Measurements from ENCODE around the gene PREPL. TPM values are rescaled to one million over a fixed set of nuclear protein-coding genes. Genes with fewer than 3 reads are reported as not detected.
"Not testable (repeated sequence)": the region's sequence is repeated elsewhere in the genome, so short reads cannot be mapped to it uniquely, and the experiment has no call there.

Gene PREPL
- total and polyA plus RNA-seq, 10 of the 15 experiments (the other 5 are each of a cell fraction or from before 2014, with no cell fraction given), result 9.2 to 43.0 (median 20.4) TPM

DNA sequence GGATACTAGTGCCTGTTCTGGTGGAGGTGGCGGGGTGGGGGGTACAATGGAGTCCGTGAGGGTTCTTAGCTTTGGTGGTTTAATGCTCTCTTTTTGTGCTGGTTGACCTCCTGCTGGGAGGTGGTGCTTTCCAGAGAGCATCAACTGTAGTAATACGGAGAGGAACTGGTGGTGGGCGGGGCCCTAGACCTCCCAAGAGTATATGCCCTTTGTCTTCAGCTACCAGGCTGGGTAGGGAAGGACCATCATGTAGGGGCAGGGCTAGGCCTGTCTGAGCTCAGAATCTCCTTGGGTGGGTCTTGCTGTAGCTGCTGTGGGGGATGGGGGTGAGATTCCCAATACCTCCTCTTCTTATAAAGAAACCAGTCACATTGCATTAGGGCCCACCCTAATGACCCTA, 27.6 kb upstream of the PREPL start:
- CTCF ChIA-PET, result interaction anchor here (0.7 to 9.5 kb wide), 14 partner anchors 9 to 584 kb away, joined by 3 to 161 read pairs (median 4); partner anchors contain the start of genes CAMKMT and PREPL
- Histone ChIP-seq H3K27me3 (replicated peaks in 1 of 2; ENCODE audit: control insufficient read depth in 2 of 2, insufficient read depth in 2 of 2, low read length in 1 of 2) (no peaks in the 10 kb centered on the region), H3K9me3 (replicated peaks; ENCODE audit: control insufficient read depth, insufficient read depth, low read length) (no peaks in the 10 kb centered on the region; the same call in 2 of the 3 replicates), H3K4me2 (ENCODE audit: control insufficient read depth, insufficient read depth) (no peak overlapping the region), H3K4me1 (ENCODE audit: control insufficient read depth, insufficient read depth, low read length) (no peaks in the 10 kb centered on the region), H3K79me2 (ENCODE audit: control insufficient read depth, insufficient read depth, low read length) (no peaks in the 10 kb centered on the region), H3K9ac (ENCODE audit: control insufficient read depth, insufficient read depth, low read length) (no peak overlapping the region), H3K4me3 (no peak overlapping the region), H3K27ac (ENCODE audit: control insufficient read depth, insufficient read depth) (no peak overlapping the region), H2AFZ (ENCODE audit: control insufficient read depth, low read depth, low read length) (no peak overlapping the region), H4K20me1 (ENCODE audit: control insufficient read depth, insufficient read depth) (no peaks in the 10 kb centered on the region), H3K36me3 (ENCODE audit: control insufficient read depth in 2 of 2, insufficient read depth in 2 of 2, low read length in 1 of 2) (no peaks in the 10 kb centered on the region)
- DNase-seq (ENCODE audit: low read depth, low spot score), result no peak
- RAD21 ChIA-PET (ENCODE audit: unreplicated experiment), result interaction anchor here (0.8 kb wide), 1 partner anchor 278 kb away, joined by 3 read pairs; no protein-coding TSS in a partner anchor
- 5% methylated on average over 4 of the region's 4 CpGs for WGBS (ENCODE audit: insufficient coverage, insufficient replicate concordance, low lambda C conversion rate, missing lambda C conversion rate)
- FAIRE-seq, result no peak
- intact Hi-C loops (cut with micrococcal nuclease; ENCODE audit: unreplicated experiment), result no loop called here
- in situ Hi-C loops (cut with MboI), result no loop called here
- BruUV-seq (replicated peaks), result no TSS peak
- SMC1A ChIA-PET (ENCODE audit: uncharacterized antibody, unreplicated experiment), result interaction anchor here (0.6 to 2.5 kb wide), 9 partner anchors 8 to 147 kb away, joined by 3 to 6 read pairs (median 4); partner anchors contain the start of gene CAMKMT
- peak; percentile 61 for ATAC-seq
- POLR2A ChIA-PET, result interaction anchor here (0.6 to 1.7 kb wide), 2 partner anchors 26 to 27 kb away, joined by 3 to 4 read pairs; partner anchors contain the start of genes CAMKMT and PREPL
- TF ChIP-seq POLR2AphosphoS2 (IDR thresholded peaks at IDR 0.05; ENCODE audit: low read depth, low read length), result no peak
- no peak for TF ChIP-seq EZH2 (IDR thresholded peaks at IDR 0.05; ENCODE audit: borderline replicate concordance, control insufficient read depth, low read depth, low read length)
- no peak for TF ChIP-seq E4F1 (IDR thresholded peaks at IDR 0.05; ENCODE audit: borderline replicate concordance, partially characterized antibody)

GRCh38 chr2:44385226-44385625, 23.9 kb upstream of the PREPL start:
- H4K20me1 ChIP-seq (ENCODE audit: control insufficient read depth, insufficient read depth); intact Hi-C loops (cut with micrococcal nuclease; ENCODE audit: unreplicated experiment); H3K4me2 ChIP-seq (ENCODE audit: control insufficient read depth, insufficient read depth); H3K9ac ChIP-seq (ENCODE audit: control insufficient read depth, insufficient read depth, low read length); H3K9me3 ChIP-seq (replicated peaks; ENCODE audit: control insufficient read depth, insufficient read depth, low read length); H3K4me3 ChIP-seq; ATAC-seq; RAD21 ChIA-PET (ENCODE audit: unreplicated experiment); DNase-seq (ENCODE audit: low read depth, low spot score); SMC1A ChIA-PET (ENCODE audit: uncharacterized antibody, unreplicated experiment); in situ Hi-C loops (cut with MboI); H3K27me3 ChIP-seq (replicated peaks in 1 of 2; ENCODE audit: control insufficient read depth in 2 of 2, insufficient read depth in 2 of 2, low read length in 1 of 2); H3K79me2 ChIP-seq (ENCODE audit: control insufficient read depth, insufficient read depth, low read length); POLR2A ChIA-PET; BruUV-seq (replicated peaks); H3K27ac ChIP-seq (ENCODE audit: control insufficient read depth, insufficient read depth); H3K36me3 ChIP-seq (ENCODE audit: control insufficient read depth in 2 of 2, insufficient read depth in 2 of 2, low read length in 1 of 2); H3K4me1 ChIP-seq (ENCODE audit: control insufficient read depth, insufficient read depth, low read length); FAIRE-seq; H2AFZ ChIP-seq (ENCODE audit: control insufficient read depth, low read depth, low read length): not testable (repeated sequence)
- WGBS (ENCODE audit: insufficient coverage, insufficient replicate concordance, low lambda C conversion rate, missing lambda C conversion rate), result 50% methylated on average over 2 of the region's 2 CpGs
- CTCF ChIA-PET, result interaction anchor here (0.9 to 1.3 kb wide), 2 partner anchors 8 to 323 kb away, joined by 3 to 5 read pairs; no protein-coding TSS in a partner anchor
